Neural cell (in vitro differentiated cells): ENCODE results near the gene RPL12. TPM values are rescaled to one million over a fixed set of nuclear protein-coding genes. Genes with fewer than 3 reads are reported as not detected.

Experiments used
- H2AFZ ChIP-seq: fragments of 200-600, 300-800 bp; sonication (generic), shearing (Covaris generic); 2 replicates; pipeline ENCODE4 v1.6.0; 2014; ENCODE audit warnings: low read depth, mild to moderate bottlenecking, antibody characterized with exemption, low read length, moderate library complexity
- H3F3A ChIP-seq: fragments of 200-600 bp; shearing (Covaris generic); 2 replicates; pipeline ENCODE4 v1.6.1; 2016; ENCODE audit warnings: mild to moderate bottlenecking, moderate library complexity, mixed read lengths, antibody characterized with exemption, low read length; ENCODE audit not compliant: insufficient read depth, poor library complexity, severe bottlenecking
- H3K27ac ChIP-seq: fragments of 200-600, 300-800 bp; sonication (generic), shearing (Covaris generic); 2 replicates; pipeline ENCODE4 v1.5.1; 2014; ENCODE audit warnings: mild to moderate bottlenecking, low read length, moderate library complexity
- H3K27me3 ChIP-seq: fragments of 300-800, 200-600 bp; sonication (generic), shearing (Covaris generic); 2 replicates; pipeline ENCODE4 v1.6.0; 2014; ENCODE audit warnings: mild to moderate bottlenecking, low read depth, low read length, moderate library complexity; ENCODE audit not compliant: insufficient read depth
- H3K36me3 ChIP-seq: fragments of 300-800, 200-600 bp; sonication (generic), shearing (Covaris generic); 2 replicates; pipeline ENCODE4 v1.5.1; 2014; ENCODE audit warnings: mild to moderate bottlenecking, antibody characterized with exemption, low read length, moderate library complexity; ENCODE audit not compliant: insufficient read depth
- H3K4me2 ChIP-seq: fragments of 300-800, 200-600 bp; sonication (generic), shearing (Covaris generic); 2 replicates; pipeline ENCODE4 v1.6.0; 2014; ENCODE audit warnings: mild to moderate bottlenecking, low read length
- H3K4me3 ChIP-seq: fragments of 300-800, 200-600 bp; sonication (generic), shearing (Covaris generic); 2 replicates; pipeline ENCODE4 v1.5.1; 2014; ENCODE audit warnings: mild to moderate bottlenecking, low read length, moderate library complexity
- H3K79me2 ChIP-seq: fragments of 200-600 bp; shearing (Covaris generic); replicated peaks from 2 replicates; pipeline ENCODE4 v1.6.0; 2014; ENCODE audit warnings: mild to moderate bottlenecking, low read length, moderate library complexity; ENCODE audit not compliant: insufficient read depth
- H3K9ac ChIP-seq: fragments of 300-800, 200-600 bp; sonication (generic), shearing (Covaris generic); 2 replicates; pipeline ENCODE4 v1.6.1; 2016; ENCODE audit warnings: mild to moderate bottlenecking, low read length, mixed read lengths
- H3K9me2 ChIP-seq: fragments of 200-600 bp; shearing (Covaris generic); 2 replicates; pipeline ENCODE4 v1.6.1; 2016; ENCODE audit warnings: mild to moderate bottlenecking, low read length, mixed read lengths; ENCODE audit not compliant: insufficient read depth
- H3K9me3 ChIP-seq: fragments of 200-600, 300-800 bp; sonication (generic), shearing (Covaris generic); 2 replicates; pipeline ENCODE4 v1.6.1; 2016; ENCODE audit warnings: mild to moderate bottlenecking, mixed run types, low read length, moderate library complexity, mixed read lengths
- H4K20me1 ChIP-seq: fragments of 200-600 bp; shearing (Covaris generic); 2 replicates; pipeline ENCODE4 v1.6.1; 2016; ENCODE audit warnings: mild to moderate bottlenecking, mixed run types; ENCODE audit not compliant: insufficient read depth
- EP300 ChIP-seq: fragments of 450-650 bp; conservative IDR thresholded peaks from 2 replicates; pipeline ENCODE4 v1.6.1; 2014; ENCODE audit warnings: antibody characterized with exemption, mild to moderate bottlenecking, moderate library complexity; ENCODE audit not compliant: poor library complexity, severe bottlenecking
- EZH2 ChIP-seq: fragments of 200-600, 300-800 bp; shearing (Covaris generic), sonication (generic); IDR thresholded peaks from 2 replicates; pipeline ENCODE4 v1.6.1; 2014; ENCODE audit warnings: antibody characterized with exemption, low read length, borderline replicate concordance, mild to moderate bottlenecking; ENCODE audit not compliant: insufficient read depth, poor library complexity, severe bottlenecking
- MXI1 ChIP-seq: fragments of 450-650 bp; conservative IDR thresholded peaks from 2 replicates; pipeline ENCODE4 v1.6.1; 2014; ENCODE audit warnings: antibody characterized with exemption, mild to moderate bottlenecking; ENCODE audit not compliant: poor library complexity, severe bottlenecking
- POLR2AphosphoS5 ChIP-seq: IDR thresholded peaks from 2 replicates; pipeline ENCODE4 v1.6.1; 2012
- RAD21 ChIP-seq: fragments of 450-650 bp; conservative IDR thresholded peaks from 2 replicates; pipeline ENCODE4 v1.6.1; 2014; ENCODE audit warnings: antibody characterized with exemption, mild to moderate bottlenecking, moderate library complexity
- SMC3 ChIP-seq: fragments of 450-650 bp; conservative IDR thresholded peaks from 2 replicates; pipeline ENCODE4 v1.6.1; 2014; ENCODE audit warnings: antibody characterized with exemption, mild to moderate bottlenecking, moderate library complexity; ENCODE audit not compliant: poor library complexity
- TAF1 ChIP-seq: IDR thresholded peaks from 2 replicates; pipeline ENCODE4 v1.6.1; 2012; ENCODE audit warnings: low read depth
- polyA plus RNA-seq: library from polyadenylated mRNA; depleted of rRNA; stranded (reverse); fragments of >200 nt; gene quantifications from 2 replicates; pipeline ENCODE4 v1.2.3, GENCODE V29; 2014
- TF ChIP-seq, protein P1 (sequence below): IDR thresholded peaks from 2 replicates; pipeline ENCODE4 v1.6.1; 2012; ENCODE audit warnings: borderline replicate concordance
- TF ChIP-seq, protein P2 (sequence below): fragments of 450-650 bp; IDR thresholded peaks from 2 replicates; pipeline ENCODE4 v1.5.1; 2014; ENCODE audit warnings: antibody characterized with exemption, mild to moderate bottlenecking, moderate library complexity; ENCODE audit not compliant: poor library complexity, severe bottlenecking

Gene RPL12
- polyA plus RNA-seq, 1 donor from 2014 or later = 862 TPM

DNA sequence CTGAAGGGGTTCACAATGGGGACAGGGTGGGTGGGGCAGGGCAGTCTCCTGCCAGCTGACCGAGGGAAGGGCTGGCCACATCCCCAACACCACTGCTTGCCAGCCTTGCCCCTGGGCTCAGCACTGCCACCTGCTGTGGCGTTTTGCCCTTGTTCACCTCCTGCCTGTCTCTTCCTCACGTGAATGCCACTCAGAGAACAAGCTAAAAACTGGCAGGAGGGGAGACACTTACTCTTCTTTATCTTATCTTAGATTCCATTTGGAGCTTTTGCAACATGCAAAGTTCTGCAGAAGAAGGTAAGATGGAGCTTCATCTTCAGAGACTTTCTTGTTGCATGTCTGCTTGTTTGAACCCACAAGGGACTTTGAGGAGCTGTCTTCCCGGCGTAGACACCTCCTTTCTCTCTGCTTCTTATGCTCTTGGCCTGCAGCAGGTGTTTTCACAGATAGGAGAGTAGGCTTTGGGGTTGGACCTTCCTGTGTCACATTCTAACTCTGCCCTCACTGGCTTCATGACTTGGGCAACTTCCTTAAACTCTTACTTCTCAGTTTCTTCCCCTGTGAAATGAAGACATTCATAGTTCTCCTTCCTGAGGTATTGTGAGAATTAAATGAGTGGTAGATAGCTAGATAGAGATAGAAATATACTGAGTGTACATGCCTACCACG, 4.3 kb upstream of the RPL12 start:
- Histone ChIP-seq H3K36me3 (no peaks in the 10 kb centered on the region), H3K4me2 (no peak overlapping the region), H3K9me2 (no peaks in the 10 kb centered on the region), H3K9me3 (no peaks in the 10 kb centered on the region), H3K9ac (no peak overlapping the region), H3K79me2 (no peaks in the 10 kb centered on the region), H3K27me3 (no peaks in the 10 kb centered on the region), H3F3A (no peaks in the 10 kb centered on the region), H4K20me1 (no peaks in the 10 kb centered on the region), H3K27ac (no peak overlapping the region), H3K4me3 (no peak overlapping the region), H2AFZ (no peak overlapping the region)
- TF ChIP-seq MXI1 = no peak
- no peak for TF ChIP-seq SMC3
- no peak for TF ChIP-seq TAF1
- no peak for TF ChIP-seq POLR2AphosphoS5

DNA sequence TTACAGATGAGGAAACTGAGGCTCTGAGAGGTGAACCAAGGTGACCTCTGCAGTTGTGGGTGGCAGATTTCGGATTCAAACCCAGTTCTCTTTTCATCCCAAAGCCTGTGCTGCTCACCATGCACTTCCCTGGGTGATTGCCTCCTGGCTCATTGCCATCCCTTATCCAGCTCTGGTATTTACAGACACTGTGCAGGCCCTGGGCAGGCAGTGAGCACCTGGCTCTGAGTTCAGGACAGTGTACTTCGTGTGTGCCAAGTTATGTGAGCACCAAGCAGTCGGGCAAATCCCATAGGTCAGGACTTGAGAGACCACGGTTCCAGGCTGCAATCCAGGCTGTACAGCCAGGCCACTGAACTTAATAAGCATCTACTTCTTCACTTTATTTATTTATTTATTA, 1.5 kb upstream of the RPL12 start:
- no peak overlapping the region for H2AFZ ChIP-seq
- no peaks in the 10 kb centered on the region for H3F3A ChIP-seq
- no peaks in the 10 kb centered on the region for H3K9me3 ChIP-seq
- TF ChIP-seq, protein P1, sequence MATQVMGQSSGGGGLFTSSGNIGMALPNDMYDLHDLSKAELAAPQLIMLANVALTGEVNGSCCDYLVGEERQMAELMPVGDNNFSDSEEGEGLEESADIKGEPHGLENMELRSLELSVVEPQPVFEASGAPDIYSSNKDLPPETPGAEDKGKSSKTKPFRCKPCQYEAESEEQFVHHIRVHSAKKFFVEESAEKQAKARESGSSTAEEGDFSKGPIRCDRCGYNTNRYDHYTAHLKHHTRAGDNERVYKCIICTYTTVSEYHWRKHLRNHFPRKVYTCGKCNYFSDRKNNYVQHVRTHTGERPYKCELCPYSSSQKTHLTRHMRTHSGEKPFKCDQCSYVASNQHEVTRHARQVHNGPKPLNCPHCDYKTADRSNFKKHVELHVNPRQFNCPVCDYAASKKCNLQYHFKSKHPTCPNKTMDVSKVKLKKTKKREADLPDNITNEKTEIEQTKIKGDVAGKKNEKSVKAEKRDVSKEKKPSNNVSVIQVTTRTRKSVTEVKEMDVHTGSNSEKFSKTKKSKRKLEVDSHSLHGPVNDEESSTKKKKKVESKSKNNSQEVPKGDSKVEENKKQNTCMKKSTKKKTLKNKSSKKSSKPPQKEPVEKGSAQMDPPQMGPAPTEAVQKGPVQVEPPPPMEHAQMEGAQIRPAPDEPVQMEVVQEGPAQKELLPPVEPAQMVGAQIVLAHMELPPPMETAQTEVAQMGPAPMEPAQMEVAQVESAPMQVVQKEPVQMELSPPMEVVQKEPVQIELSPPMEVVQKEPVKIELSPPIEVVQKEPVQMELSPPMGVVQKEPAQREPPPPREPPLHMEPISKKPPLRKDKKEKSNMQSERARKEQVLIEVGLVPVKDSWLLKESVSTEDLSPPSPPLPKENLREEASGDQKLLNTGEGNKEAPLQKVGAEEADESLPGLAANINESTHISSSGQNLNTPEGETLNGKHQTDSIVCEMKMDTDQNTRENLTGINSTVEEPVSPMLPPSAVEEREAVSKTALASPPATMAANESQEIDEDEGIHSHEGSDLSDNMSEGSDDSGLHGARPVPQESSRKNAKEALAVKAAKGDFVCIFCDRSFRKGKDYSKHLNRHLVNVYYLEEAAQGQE = no peak
- TF ChIP-seq TAF1 (no peak), MXI1 (no peak), RAD21 (no peak), POLR2AphosphoS5 (no peak), SMC3 (no peak), EZH2 (no peak), EP300 (no peak)
- TF ChIP-seq, protein P2, sequence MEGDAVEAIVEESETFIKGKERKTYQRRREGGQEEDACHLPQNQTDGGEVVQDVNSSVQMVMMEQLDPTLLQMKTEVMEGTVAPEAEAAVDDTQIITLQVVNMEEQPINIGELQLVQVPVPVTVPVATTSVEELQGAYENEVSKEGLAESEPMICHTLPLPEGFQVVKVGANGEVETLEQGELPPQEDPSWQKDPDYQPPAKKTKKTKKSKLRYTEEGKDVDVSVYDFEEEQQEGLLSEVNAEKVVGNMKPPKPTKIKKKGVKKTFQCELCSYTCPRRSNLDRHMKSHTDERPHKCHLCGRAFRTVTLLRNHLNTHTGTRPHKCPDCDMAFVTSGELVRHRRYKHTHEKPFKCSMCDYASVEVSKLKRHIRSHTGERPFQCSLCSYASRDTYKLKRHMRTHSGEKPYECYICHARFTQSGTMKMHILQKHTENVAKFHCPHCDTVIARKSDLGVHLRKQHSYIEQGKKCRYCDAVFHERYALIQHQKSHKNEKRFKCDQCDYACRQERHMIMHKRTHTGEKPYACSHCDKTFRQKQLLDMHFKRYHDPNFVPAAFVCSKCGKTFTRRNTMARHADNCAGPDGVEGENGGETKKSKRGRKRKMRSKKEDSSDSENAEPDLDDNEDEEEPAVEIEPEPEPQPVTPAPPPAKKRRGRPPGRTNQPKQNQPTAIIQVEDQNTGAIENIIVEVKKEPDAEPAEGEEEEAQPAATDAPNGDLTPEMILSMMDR = no peak
- H3K79me2 ChIP-seq = peaks cover 8% of the 10 kb centered on the region
- H3K9me2 ChIP-seq = no peaks in the 10 kb centered on the region
- H3K36me3 ChIP-seq = no peaks in the 10 kb centered on the region
- H3K4me3 ChIP-seq = peak overlapping the region; percentile 86
- H3K27ac ChIP-seq = no peak overlapping the region
- peak overlapping the region; percentile 87 for H3K4me2 ChIP-seq
- H4K20me1 ChIP-seq = no peaks in the 10 kb centered on the region
- peak overlapping the region; percentile 77 for H3K9ac ChIP-seq
- H3K27me3 ChIP-seq = no peaks in the 10 kb centered on the region
